Kidney tubule cell (primary cell): ENCODE measurements around the gene INAFM1.

Experiments used
- DNase-seq: peaks from one replicate; pipeline ENCODE4 v3.0.0-alpha.2; 2018; ENCODE audit warnings: low spot score

INAFM1 gene

DNA sequence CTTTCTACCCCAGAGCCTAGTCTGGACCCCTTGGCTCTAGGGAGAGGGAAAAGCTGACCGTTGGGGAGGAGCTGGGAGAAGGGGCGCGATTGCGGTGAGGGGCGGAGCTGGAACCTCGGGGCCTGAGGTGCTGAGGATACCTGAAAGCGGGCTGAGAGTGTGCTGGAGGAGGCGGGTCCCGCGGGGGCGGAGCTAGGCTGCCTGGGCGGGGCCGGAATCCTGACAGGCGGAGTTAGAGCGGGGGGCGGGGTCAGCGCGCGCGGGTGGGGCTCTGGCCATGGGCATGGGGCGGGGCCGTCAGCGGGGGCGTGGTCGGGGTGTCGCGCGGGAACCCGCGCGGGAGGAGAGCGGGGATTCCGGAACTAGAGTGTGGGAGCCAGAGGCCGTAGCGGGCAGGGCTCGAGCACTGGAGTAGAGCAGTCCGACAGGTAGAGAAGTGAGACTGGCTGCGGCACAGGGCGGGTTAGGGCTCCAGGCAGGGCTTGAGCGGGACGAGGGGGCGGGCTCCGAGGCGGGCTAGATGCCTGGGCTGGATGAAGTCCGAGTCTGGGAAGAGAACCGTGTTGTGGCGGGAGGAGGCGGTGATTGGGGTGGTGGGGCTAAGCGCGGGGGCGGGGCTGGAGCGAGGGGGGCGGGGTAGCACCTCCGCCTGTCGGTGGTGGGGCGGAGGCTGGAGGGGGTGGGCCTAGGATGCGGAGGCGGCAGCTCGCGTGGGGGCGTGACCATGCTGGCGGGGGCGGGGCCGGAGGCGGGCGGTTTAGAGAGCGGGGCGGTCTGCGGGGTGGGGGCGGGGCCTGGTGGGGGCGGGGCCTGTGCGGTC lies at the start of gene INAFM1:
TSS of gene INAFM1 (plus strand) at position 815 of the 820 bp plus-strand sequence. CDS start 35 bp downstream, outside the sequence.
- DNase-seq, result peak; percentile 95

DNA sequence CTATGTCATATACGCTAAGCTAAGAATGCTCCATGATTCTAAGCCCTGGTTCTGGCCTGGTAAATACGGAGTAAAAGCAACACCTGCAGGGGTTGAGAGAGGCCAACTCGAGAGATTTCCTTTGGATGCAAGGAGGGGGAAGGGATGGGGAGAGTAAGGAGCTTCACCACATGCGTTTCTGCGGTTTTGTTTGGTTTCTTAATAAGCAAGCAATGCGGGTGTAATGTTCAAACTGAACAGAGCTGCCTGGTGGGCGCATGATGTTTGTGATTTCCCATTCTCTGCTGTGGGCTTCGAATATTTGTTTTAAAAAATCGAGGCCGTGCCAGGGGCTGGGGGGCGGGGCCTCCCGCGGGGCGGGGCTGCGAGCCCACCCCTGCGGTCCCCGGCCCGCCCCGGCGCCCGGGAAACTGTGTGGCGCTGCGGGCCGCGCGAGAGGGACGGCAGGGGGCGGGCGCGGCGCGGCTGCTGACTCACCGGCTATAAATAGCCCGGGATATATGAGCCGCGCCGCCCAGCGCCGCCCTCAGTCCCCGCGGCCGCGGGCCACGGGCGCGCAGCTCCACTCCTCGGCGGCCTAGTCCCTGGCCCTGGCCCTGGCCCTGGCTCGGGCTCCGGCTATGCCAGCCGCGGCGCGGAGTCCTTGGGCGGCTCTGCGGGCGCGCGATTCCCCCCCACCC lies 48.8 kb upstream of the INAFM1 start:
- peak; percentile 90 for DNase-seq

DNA sequence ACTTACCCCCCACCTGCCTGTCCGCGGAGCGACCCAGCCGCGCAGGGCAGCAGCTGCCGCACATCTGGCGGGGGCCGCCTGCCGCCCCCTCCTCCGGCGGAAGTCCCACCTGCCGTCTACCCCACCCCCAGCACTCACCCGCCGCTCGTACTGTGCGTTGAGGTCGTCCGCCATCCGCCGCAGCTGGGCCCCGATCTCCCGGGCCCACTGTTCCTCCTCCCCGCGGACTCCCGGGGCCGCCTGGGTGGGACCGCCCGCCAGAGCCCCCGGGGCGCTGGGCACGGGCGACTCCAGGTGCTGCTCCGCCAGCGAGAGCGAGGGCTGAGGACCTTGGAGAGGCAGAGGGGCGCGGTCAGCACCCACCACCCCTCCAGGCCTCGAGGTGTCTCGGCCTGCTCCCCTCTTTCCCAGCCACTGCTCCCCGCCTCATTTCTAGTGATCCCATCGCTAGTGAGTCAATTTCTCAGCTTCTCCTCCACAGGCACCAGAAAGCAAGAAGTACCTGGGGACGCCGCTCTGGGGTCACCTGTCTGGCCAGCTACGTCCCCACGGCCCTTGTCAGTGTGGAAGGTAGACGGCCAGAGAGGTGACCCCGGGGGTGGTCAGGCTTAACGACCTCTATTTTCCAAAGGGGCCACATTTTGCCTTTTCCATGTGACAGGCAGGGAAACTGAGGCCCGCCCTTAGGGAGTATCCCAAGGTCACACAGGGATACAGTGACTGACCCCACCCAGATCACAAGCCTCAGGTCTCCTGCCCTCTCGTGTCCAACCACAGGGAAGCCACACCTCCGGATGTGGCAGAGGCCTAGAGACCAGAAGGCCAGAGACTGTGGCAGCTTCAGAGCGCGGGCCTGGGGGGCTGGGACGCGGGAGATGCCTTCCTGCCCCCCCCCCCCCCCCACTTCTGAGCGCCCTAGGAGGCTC lies 48.0 kb upstream of the INAFM1 start:
- DNase-seq, result peak; percentile 85

- DNase-seq, result peak; percentile 93
Measured at GRCh38 chr19:47227352-47228167, 47.1 kb upstream of the INAFM1 start.

GRCh38 chr19:47228168-47228936 lies 46.3 kb upstream of the INAFM1 start:
- DNase-seq, result peak; percentile 74

DNA sequence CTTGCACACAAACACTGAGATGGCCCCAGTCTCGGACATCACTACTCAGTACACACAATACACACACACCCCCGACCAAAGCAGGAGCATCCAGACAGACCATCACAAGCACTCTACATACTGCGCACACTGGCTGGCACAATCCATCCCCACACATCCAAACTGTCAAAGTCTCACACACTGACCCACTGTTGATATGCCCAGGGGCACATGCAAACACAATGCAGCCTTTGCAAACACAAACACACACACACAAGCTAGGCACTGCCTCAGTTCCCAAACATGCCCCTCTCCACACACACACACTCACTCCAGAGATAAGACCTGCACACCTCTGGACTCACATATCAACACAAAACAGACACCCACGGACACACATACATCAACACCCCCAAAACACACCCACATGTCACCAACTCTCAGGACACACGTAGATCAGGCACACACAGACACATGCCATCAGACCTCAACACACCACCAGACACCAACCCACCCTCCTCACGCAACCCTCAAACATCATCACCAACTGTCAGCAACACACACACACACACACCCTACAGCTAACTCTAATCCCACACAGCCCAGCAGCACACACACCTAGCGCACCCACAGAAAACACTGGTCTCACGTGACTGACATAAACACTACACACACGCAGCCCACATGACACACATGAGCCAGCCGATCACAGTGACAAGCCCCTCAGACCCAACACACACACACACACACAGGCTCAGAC lies 45.6 kb upstream of the INAFM1 start:
- DNase-seq, result peak; percentile 23

GRCh38 chr19:47229676-47230053 lies 45.0 kb upstream of the INAFM1 start:
- peak; percentile 41 for DNase-seq

- DNase-seq, result peak; percentile 55
Measured at GRCh38 chr19:47230054-47230920, 44.4 kb upstream of the INAFM1 start.

GRCh38 chr19:47230921-47231214 lies 43.8 kb upstream of the INAFM1 start, which contains the start of gene BBC3:
Gene BBC3, minus strand, starts transcription at chr19:47231199. Its CDS starts 2,768 bp downstream, at chr19:47228431.
- no peak for DNase-seq

DNA sequence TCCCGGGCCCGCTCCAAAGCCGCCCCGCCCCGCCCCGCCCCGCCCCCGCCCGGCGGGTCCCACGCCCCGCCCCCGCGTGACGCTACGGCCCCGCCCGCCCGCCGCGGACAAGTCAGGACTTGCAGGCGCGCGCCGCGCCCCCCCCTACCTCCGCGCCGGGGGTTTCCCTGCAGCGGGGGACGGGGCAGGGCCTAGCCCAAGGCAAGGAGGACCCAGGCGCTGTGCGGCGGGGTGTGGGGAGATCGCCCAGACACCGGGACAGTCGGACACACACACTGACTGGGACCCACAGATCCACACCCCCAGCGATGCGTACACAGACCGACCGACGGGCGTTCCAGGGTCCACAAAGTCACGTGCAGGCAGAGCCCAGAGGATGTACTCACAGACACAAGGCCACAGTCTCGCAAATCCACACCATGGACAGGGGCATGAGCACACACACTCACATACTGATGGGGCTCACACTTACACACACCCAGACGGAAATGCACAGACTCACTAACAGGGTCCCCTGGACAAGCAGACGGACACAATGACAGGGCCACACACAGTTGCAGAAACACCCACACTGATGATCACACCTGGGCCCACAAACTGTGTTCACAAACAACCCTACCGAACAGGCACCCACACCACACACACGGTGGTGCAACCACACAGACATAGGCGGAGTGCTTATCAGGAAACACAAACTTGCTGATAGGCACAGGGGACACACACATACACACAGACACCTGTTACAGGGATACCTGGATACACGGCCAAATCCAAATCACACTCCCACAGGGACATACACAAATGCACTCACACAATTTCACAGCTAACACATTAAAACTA lies 43.2 kb upstream of the INAFM1 start:
- DNase-seq, result peak; percentile 94

GRCh38 chr19:47232422-47233211 lies 42.1 kb upstream of the INAFM1 start:
- peak; percentile 97 for DNase-seq

DNA sequence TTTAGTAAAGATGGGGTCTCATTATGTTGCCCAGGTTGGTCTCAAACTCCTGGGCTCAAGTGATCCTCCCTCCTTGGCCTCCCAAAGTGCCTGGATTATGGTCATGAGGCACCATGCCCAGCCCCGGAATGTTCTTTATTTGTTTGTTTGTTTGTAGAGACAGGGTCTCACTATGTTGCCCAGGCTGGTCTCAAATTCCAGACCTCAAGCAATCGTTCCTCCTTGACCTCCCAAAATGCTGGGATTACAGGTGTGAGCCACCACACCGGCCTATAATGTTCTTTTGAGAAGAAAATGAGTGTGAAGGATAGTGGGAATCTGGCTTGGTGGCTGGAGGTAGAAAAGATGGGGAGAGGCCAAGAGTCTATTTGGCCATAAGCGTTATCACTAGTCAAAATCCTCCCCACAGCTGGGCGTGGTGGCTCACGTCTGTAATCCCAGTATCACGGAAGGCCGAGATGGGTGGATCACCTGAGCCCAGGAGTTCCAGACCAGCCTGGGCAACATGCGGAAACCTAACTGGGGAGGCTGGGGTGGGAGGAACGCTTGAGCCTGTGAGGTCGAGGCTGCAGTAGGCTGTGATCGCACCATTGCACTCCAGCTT lies 38.5 kb upstream of the INAFM1 start:
- no peak for DNase-seq

DNA sequence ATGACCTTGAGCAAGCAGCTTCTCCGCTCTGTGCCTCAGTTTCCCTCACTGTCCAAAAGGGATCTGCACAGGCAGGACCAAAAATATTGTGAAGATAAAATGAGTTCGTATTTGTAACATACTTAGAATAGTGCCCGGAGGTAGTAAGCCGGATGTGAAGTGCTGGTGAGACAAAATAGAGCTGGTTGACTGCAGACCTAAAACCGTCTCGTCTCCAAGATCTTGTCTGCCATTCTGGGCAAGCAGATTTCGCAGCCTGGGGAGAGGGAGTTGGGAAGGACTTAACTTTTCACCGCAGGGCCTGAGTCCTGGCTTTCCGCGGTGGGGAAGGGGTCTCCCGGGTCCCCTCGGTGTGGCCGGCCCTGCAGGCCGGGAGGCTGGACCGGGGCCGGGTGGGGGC lies 35.5 kb upstream of the INAFM1 start:
- DNase-seq, result no peak

DNA sequence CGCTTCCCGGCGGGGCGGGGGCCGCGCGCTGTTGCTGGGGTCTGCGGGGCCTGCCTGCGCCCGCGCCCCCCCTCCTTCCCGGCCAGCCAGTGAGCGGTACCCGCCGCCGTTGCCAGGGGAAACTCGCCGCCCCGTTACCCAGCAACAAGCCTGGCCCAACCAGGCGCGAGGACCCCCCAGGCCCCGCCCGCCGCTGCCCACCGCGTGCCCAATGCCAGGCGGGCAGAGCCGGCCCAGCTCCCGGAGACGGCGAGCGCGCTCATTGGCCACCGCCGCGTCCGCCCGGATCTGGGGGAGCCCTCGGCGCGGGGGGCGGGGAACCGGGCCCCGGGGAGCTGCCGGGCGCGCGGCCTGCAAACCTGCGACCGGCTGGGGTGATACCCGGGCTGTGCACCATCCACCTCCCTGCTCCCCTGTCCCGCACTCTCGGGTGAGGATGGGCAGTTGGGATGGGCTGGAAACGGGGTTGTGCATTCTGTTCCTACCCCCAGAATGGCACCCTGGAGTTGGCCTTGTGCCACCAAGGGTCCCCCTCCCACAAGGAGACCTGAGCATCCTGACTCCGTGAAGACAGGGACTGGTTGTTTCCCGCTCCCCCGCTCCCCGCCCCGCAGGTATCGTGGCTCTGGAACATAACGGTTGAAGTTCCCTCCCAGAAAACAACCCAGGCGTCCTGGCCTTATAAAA lies 34.9 kb upstream of the INAFM1 start:
- peak; percentile 55 for DNase-seq

DNA sequence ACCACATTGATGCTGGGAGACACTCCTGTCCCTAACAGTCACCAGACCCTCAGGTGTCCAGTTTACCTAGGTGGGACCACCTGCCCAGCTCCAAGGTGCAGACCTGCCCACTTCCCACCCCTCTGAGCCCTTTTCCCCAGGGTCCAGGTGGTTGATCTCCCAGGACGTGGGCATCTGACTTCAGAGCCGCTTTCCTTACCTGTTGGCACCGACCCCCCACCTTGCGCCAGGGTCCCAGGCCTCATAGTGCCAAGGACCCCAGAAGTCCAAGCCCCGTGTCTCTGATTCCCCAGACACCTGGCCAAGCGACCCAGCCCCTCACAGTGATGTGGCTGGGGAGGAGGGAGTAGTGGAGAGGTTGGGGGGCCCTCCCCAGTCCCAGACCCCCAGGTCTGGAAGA lies 34.1 kb upstream of the INAFM1 start:
- no peak for DNase-seq
